CD4-positive, alpha-beta memory T cell (primary cell): ENCODE measurements around the gene GCC2. TPM values are rescaled to one million over a fixed set of nuclear protein-coding genes. Genes with fewer than 3 reads are reported as not detected.
"Not testable (repeated sequence)": the region's sequence is repeated elsewhere in the genome, so short reads cannot be mapped to it uniquely, and the experiment has no call there.

Experiments
- CTCF ChIA-PET: fragments of 350-600 bp; sonication (Branson Sonifier 250); formaldehyde crosslinking; loops from one replicate; lab custom pipeline; 2021; ENCODE audit warnings: inconsistent platforms; ENCODE audit not compliant: partially characterized antibody; lab: Charles Lee
- POLR2A ChIA-PET: fragments of 350-600 bp; sonication (Branson Sonifier 250); formaldehyde crosslinking; loops from one replicate; lab custom pipeline; 2021; ENCODE audit not compliant: partially characterized antibody; lab: Charles Lee
- DNase-seq, 5 donors: peaks; one replicate each; pipeline versions ENCODE4 v3.0.0 to v3.0.0-alpha.2; 2020 to 2022; ENCODE audit warnings: mixed read lengths in 1 of 5
- H3K27ac ChIP-seq: one replicate; pipeline ENCODE4 v1.7.0; 2013; ENCODE audit warnings: low read depth, low read length
- H3K27me3 ChIP-seq: 2 replicates; pipeline ENCODE4 v1.7.0; 2013; ENCODE audit warnings: mild to moderate bottlenecking, low read length, moderate library complexity; ENCODE audit not compliant: insufficient read depth
- H3K36me3 ChIP-seq: 2 replicates; pipeline ENCODE4 v1.7.0; 2013; ENCODE audit warnings: mild to moderate bottlenecking, low read length, moderate library complexity; ENCODE audit not compliant: insufficient read depth
- H3K4me1 ChIP-seq: 2 replicates; pipeline ENCODE4 v1.7.0; 2013; ENCODE audit warnings: mild to moderate bottlenecking, low read length, moderate library complexity; ENCODE audit not compliant: insufficient read depth
- H3K4me3 ChIP-seq, 2 donors: one replicate each; pipeline ENCODE4 v1.7.0; 2013; ENCODE audit warnings: low read length in 2 of 2, mild to moderate bottlenecking in 1 of 2
- H3K9me3 ChIP-seq, 2 donors: one replicate each; pipeline ENCODE4 v1.7.0; 2013; ENCODE audit warnings: low read length in 2 of 2, control low read depth in 1 of 2; ENCODE audit not compliant: control insufficient read depth in 1 of 2
- H3K27ac Mint-ChIP-seq, 7 donors: one replicate each; pipeline ENCODE4 v1.8.0; 2020 to 2021; ENCODE audit warnings: mixed read lengths in 7 of 7, mild to moderate bottlenecking in 6 of 7, inconsistent platforms in 3 of 7, moderate library complexity in 3 of 7
- H3K27me3 Mint-ChIP-seq, 2 donors: one replicate each; pipeline ENCODE4 v1.8.0; 2020 to 2021; ENCODE audit warnings: mixed read lengths in 2 of 2
- H3K36me3 Mint-ChIP-seq, 2 donors: one replicate each; pipeline ENCODE4 v1.8.0; 2020 to 2021; ENCODE audit warnings: mixed read lengths in 2 of 2, inconsistent platforms in 1 of 2, mild to moderate bottlenecking in 1 of 2
- H3K4me1 Mint-ChIP-seq, 4 donors: one replicate each; pipeline ENCODE4 v1.8.0; 2020 to 2021; ENCODE audit warnings: mixed read lengths in 4 of 4, mild to moderate bottlenecking in 1 of 4
- H3K4me3 Mint-ChIP-seq, 8 donors: one replicate each; pipeline ENCODE4 v1.8.0; 2020 to 2021; ENCODE audit warnings: mixed read lengths in 8 of 8, mild to moderate bottlenecking in 7 of 8, moderate library complexity in 6 of 8, inconsistent platforms in 3 of 8
- H3K9me3 Mint-ChIP-seq, 8 donors: one replicate each; pipeline ENCODE4 v1.8.0; 2020 to 2021; ENCODE audit warnings: mixed read lengths in 8 of 8, mild to moderate bottlenecking in 5 of 8, inconsistent platforms in 3 of 8, moderate library complexity in 1 of 8
- intact Hi-C: fragments of 100-400 bp; cut with micrococcal nuclease; formaldehyde crosslinking; loops from one replicate; pipeline ENCODE4 v1.15.1; 2023
- polyA plus RNA-seq, 2 donors: library from polyadenylated mRNA; unstranded; fragments of 300-500 nt; fragmentation: Illumina TruSeq; gene quantifications; one replicate each; pipeline ENCODE4 v1.2.3, GENCODE V29; 2021
- total RNA-seq, 2 experiments: library from RNA; stranded (reverse); gene quantifications; one replicate each; pipeline ENCODE4 v1.2.3, GENCODE V29; 2021

The GCC2 gene
- total and polyA plus RNA-seq, 4 experiments from 2014 or later, result 13.7 to 232 (median 153) TPM

DNA sequence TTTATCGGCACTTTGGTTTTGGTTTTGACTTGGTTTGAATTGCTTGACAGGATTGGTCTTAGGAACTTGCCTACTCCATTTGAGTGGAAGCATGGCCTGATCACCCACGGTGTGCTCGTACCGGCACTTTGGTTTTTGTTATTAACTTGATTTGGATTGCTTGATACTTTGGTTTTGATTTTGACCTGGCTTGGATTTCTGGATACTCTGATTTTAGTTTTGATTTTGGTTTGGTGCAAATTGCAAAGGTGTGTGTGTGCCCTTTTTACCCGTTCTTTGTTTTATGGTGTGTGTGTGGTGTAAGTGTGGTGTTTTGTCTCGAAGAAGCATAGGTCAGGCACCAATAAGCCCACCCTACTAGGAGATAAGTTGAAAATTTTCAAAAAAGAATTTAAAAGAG lies 75.7 kb downstream of the GCC2 start:
- H3K27ac Mint-ChIP-seq, H3K4me1 ChIP-seq, H3K9me3 ChIP-seq, H3K4me3 Mint-ChIP-seq, H3K4me1 Mint-ChIP-seq, H3K4me3 ChIP-seq, intact Hi-C loops, H3K36me3 ChIP-seq, DNase-seq, CTCF ChIA-PET, H3K27me3 ChIP-seq, H3K9me3 Mint-ChIP-seq, H3K27ac ChIP-seq, H3K36me3 Mint-ChIP-seq, H3K27me3 Mint-ChIP-seq, POLR2A ChIA-PET: not testable (repeated sequence)

DNA sequence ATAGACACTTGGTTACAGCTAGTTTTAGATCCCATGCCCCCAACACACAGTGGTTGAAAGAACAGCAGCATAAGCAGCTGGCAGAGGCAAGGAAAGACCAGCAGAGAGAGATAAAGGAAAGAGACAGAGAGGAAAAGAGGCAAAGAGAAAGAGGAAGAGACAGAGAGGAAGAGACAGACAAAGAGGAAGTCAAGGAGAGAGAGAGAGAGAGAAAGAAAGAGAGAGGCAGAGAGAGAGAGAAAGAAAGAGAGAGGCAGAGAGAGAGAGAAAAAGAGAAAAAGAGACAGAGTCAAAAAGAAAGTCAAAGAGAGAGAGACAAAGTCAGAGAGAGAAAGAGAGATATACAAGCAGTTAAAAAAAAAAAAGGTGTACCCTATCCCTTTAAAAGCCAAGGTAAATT lies 76.3 kb downstream of the GCC2 start:
- H3K4me1 Mint-ChIP-seq, H3K27me3 ChIP-seq, DNase-seq, H3K27ac ChIP-seq, CTCF ChIA-PET, intact Hi-C loops, H3K4me1 ChIP-seq, POLR2A ChIA-PET, H3K36me3 Mint-ChIP-seq, H3K36me3 ChIP-seq, H3K27me3 Mint-ChIP-seq, H3K4me3 ChIP-seq, H3K9me3 ChIP-seq, H3K9me3 Mint-ChIP-seq: not testable (repeated sequence)
- H3K4me3 Mint-ChIP-seq, result peak overlapping the region in 1 of 8 donors; percentile 17
- peak overlapping the region in 2 of 7 donors; percentile 15 to 16 for H3K27ac Mint-ChIP-seq

DNA sequence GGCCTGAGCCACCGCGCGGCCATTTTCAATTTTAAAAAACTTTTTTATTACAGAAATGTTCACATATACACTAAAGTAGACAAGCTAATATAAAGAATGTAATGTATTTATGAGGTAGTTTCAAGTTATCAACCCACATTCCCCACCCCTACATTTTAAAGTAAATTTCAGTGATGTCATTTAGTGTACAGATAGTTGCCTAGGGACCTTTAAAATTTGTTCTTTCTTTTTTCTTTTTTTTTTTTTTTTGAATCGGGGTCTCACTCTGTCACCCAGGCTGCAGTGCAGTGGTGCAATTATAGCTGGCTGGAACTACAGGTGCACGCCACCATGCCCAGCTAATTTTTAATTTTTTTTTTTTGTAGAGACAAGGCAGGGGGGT lies 82.7 kb downstream of the GCC2 start:
- H3K36me3 ChIP-seq, result no peaks in the 10 kb centered on the region
- no peaks in the 10 kb centered on the region for H3K27me3 ChIP-seq
- no peak for DNase-seq
- Mint-ChIP-seq H3K9me3 (no peaks in the 10 kb centered on the region), H3K4me1 (peaks cover 16 to 33% (median 22%) of the 10 kb centered on the region in 4 donors), H3K27me3 (no peaks in the 10 kb centered on the region), H3K4me3 (peak overlapping the region in 6 of 8 donors; percentile 59 to 81 (median 76)), H3K36me3 (peaks cover 0 to 2% of the 10 kb centered on the region in 2 donors), H3K27ac (peak overlapping the region in 2 of 7 donors; percentile 18 to 60)
- no peak overlapping the region for H3K4me3 ChIP-seq
- H3K9me3 ChIP-seq, result no peaks in the 10 kb centered on the region
- ChIA-PET POLR2A (no interaction called here), CTCF (no interaction called here)
- H3K27ac ChIP-seq, result no peak overlapping the region
- H3K4me1 ChIP-seq, result peaks cover 26% of the 10 kb centered on the region
- intact Hi-C loops, result loop anchor here (5.0 to 10.0 kb wide), 3 partner anchors 53 to 256 kb away; partner anchors contain the start of gene CCDC138

GRCh38 chr2:108533832-108534583 lies 85.0 kb downstream of the GCC2 start, which contains the start of gene LIMS1:
LIMS1 (plus strand) TSS chr2:108534470; CDS start chr2:108534563, 93 bp downstream.
- H3K4me1 Mint-ChIP-seq, result peaks cover 19 to 33% (median 25%) of the 10 kb centered on the region in 4 donors
- peak within 1 kb of the TSS; percentile 79 to 93 (median 90) for H3K27ac Mint-ChIP-seq
- H3K36me3 ChIP-seq, result no peaks in the 10 kb centered on the region
- ChIA-PET POLR2A (interaction anchor here (1.6 to 2.0 kb wide), 4 partner anchors 84 to 185 kb away, joined by 6 to 13 read pairs (median 8); partner anchors contain the start of genes GCC2 and RANBP2), CTCF (interaction anchor here (1.0 to 2.1 kb wide), 3 partner anchors 50 to 102 kb away, joined by 4 to 6 read pairs (median 4); no protein-coding TSS in a partner anchor)
- H3K9me3 ChIP-seq, result no peaks in the 10 kb centered on the region
- intact Hi-C loops, result loop anchor here (1.0 to 10.0 kb wide), 4 partner anchors 51 to 253 kb away; partner anchors contain the start of genes CCDC138 and GCC2
- no peaks in the 10 kb centered on the region for H3K27me3 Mint-ChIP-seq
- peak within 1 kb of the TSS; percentile 92 to 96 (median 94) for H3K4me3 Mint-ChIP-seq
- H3K4me1 ChIP-seq, result peaks cover 28% of the 10 kb centered on the region
- H3K36me3 Mint-ChIP-seq, result peaks cover 0 to 2% of the 10 kb centered on the region in 2 donors
- peak within 1 kb of the TSS; percentile 67 for H3K27ac ChIP-seq
- no peaks in the 10 kb centered on the region for H3K9me3 Mint-ChIP-seq
- peak; percentile 75 to 87 (median 81) for DNase-seq
- H3K4me3 ChIP-seq, result peak within 1 kb of the TSS; percentile 34 to 92
- no peaks in the 10 kb centered on the region for H3K27me3 ChIP-seq

DNA sequence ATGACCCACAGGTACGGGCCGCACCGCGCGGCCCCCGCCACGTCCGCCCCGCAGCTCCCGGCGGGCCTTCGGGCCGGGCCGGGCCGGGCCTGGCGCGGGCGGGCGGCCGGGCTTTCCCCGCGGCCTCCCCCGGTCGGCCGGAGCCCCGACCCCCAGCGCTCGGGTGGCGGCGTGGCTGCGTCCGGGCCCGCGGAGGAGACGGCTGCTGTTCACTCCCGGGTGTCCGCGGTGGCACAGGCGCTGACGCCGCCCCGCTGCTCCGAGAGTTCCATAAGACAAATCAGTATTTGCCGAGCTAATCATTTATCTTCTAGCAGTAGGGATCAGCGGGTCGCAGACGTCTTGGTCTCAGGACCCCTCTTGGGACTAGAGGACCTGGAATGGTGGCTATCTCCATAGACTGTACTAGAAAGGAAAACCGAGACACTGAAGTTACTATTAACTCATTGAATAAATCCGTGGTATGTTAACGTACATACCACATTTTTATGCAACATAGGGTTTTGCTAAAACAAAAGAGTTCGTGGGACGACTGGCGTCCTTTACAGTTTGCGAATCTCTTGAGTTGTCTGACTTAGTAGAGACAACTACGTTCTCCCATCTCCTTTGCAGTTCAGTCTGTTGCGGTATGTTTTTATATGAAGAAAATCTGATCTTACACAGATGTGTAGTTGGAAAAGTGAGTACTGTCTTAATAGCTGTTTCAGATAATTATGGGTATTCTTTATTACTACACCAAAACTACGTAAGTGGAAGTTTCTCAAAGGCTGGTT lies 85.8 kb downstream of the GCC2 start:
- CTCF ChIA-PET, result interaction anchor here (1.1 to 1.8 kb wide), 4 partner anchors 49 to 102 kb away, joined by 3 to 7 read pairs (median 4); no protein-coding TSS in a partner anchor
- Mint-ChIP-seq H3K27me3 (no peaks in the 10 kb centered on the region), H3K4me1 (peaks cover 19 to 33% (median 25%) of the 10 kb centered on the region in 4 donors), H3K4me3 (peak overlapping the region; percentile 92 to 96 (median 93)), H3K36me3 (peaks cover 0 to 2% of the 10 kb centered on the region in 2 donors), H3K9me3 (no peaks in the 10 kb centered on the region), H3K27ac (peak overlapping the region; percentile 54 to 93 (median 84))
- POLR2A ChIA-PET, result interaction anchor here (0.6 to 2.0 kb wide), 5 partner anchors 80 to 184 kb away, joined by 3 to 13 read pairs (median 7); partner anchors contain the start of genes GCC2 and RANBP2
- no peaks in the 10 kb centered on the region for H3K36me3 ChIP-seq
- DNase-seq, result peak; percentile 28 to 57 (median 36)
- H3K4me3 ChIP-seq, result peak overlapping the region; percentile 15 to 45
- no peaks in the 10 kb centered on the region for H3K9me3 ChIP-seq
- H3K27me3 ChIP-seq, result no peaks in the 10 kb centered on the region
- H3K27ac ChIP-seq, result peak overlapping the region; percentile 28
- peaks cover 28% of the 10 kb centered on the region for H3K4me1 ChIP-seq
- intact Hi-C loops, result loop anchor here (1.0 to 10.0 kb wide), 4 partner anchors 50 to 253 kb away; partner anchors contain the start of genes CCDC138 and GCC2

- ChIA-PET POLR2A (interaction anchor here (0.6 to 2.0 kb wide), 3 partner anchors 80 to 184 kb away, joined by 3 to 13 read pairs (median 8); partner anchors contain the start of genes GCC2 and RANBP2), CTCF (interaction anchor here (1.1 to 1.8 kb wide), 4 partner anchors 49 to 102 kb away, joined by 3 to 7 read pairs (median 4); no protein-coding TSS in a partner anchor)
- Mint-ChIP-seq H3K4me1 (peaks cover 20 to 29% (median 24%) of the 10 kb centered on the region in 4 donors), H3K4me3 (peak overlapping the region; percentile 92 to 96 (median 93)), H3K36me3 (peaks cover 0 to 2% of the 10 kb centered on the region in 2 donors), H3K9me3 (no peaks in the 10 kb centered on the region), H3K27me3 (no peaks in the 10 kb centered on the region), H3K27ac (peak overlapping the region in 2 of 7 donors; percentile 84 to 91)
- intact Hi-C loops, result loop anchor here (10.0 kb wide), 2 partner anchors 50 to 90 kb away; no protein-coding TSS in a partner anchor
- Histone ChIP-seq H3K36me3 (no peaks in the 10 kb centered on the region), H3K4me3 (peak overlapping the region; percentile 15 to 45), H3K4me1 (peaks cover 28% of the 10 kb centered on the region), H3K9me3 (no peaks in the 10 kb centered on the region), H3K27me3 (no peaks in the 10 kb centered on the region), H3K27ac (no peak overlapping the region)
- no peak for DNase-seq
Observed at GRCh38 chr2:108535357-108535631, 86.3 kb downstream of the GCC2 start.
